Tibial nerve (tissue), 4 donors: Measurements from ENCODE around the gene MAPRE2. TPM values are rescaled to one million over a fixed set of nuclear protein-coding genes. Genes with fewer than 3 reads are reported as not detected.

Source experiments
- DNase-seq, 2 donors: peaks; one replicate each; pipeline ENCODE4 v3.0.0-alpha.2; 2019; ENCODE audit warnings: low spot score in 2 of 2
- H3K27ac ChIP-seq, 4 donors: fragments of 200-600 bp; sonication (generic) in 3 of 4; one replicate each; pipeline ENCODE4 v1.5.1; 2017 to 2019; ENCODE audit warnings: mild to moderate bottlenecking in 1 of 4
- H3K27me3 ChIP-seq, 2 donors: fragments of 200-600 bp; sonication (generic) in 1 of 2; one replicate each; pipeline versions ENCODE4 v1.5.1 to v1.6.0; 2017 to 2019
- H3K36me3 ChIP-seq, 3 donors: fragments of 200-600 bp; sonication (generic); one replicate each; pipeline ENCODE4 v1.5.1; 2018 to 2019
- H3K4me1 ChIP-seq, 4 donors: fragments of 200-600 bp; sonication (generic) in 3 of 4; one replicate each; pipeline ENCODE4 v1.5.1; 2017 to 2019
- H3K4me3 ChIP-seq, 4 donors: fragments of 200-600 bp; sonication (generic) in 3 of 4; one replicate each; pipeline ENCODE4 v1.5.1; 2017 to 2019; ENCODE audit warnings: mild to moderate bottlenecking in 1 of 4, moderate library complexity in 1 of 4
- H3K9me3 ChIP-seq, 4 donors: fragments of 200-600 bp; sonication (generic) in 3 of 4; one replicate each; pipeline ENCODE4 v1.5.1; 2017 to 2019
- EP300 ChIP-seq, 2 donors: sonication (generic); formaldehyde crosslinking; IDR thresholded peaks; one replicate each; pipeline ENCODE4 v1.6.1; 2017; ENCODE audit warnings: antibody characterized with exemption in 2 of 2, mild to moderate bottlenecking in 1 of 2
- POLR2A ChIP-seq, 2 donors: fragments of 450-650 bp; IDR thresholded peaks; one replicate each; pipeline ENCODE4 v1.6.1; 2017; ENCODE audit warnings: antibody characterized with exemption in 2 of 2, mild to moderate bottlenecking in 2 of 2, moderate library complexity in 2 of 2
- WGBS, 2 donors: methylation state at CpG; one replicate each; pipeline ENCODE4 v1.1.5; 2018; 5-methylcytosine and 5-hydroxymethylcytosine counted together
- total RNA-seq, 4 donors: library from RNA; depleted of rRNA; stranded (reverse); fragments of >200 nt; gene quantifications; one replicate each; pipeline ENCODE4 v1.1.0, GENCODE V29; 2016
- TF ChIP-seq, protein P1 (sequence below), 5 experiments: fragments of 200-600 bp in 3 of 5; fragments of 450-650 bp in 2 of 5; sonication (generic) in 3 of 5; IDR thresholded peaks; one replicate each; pipeline ENCODE4 v1.5.1; 2016 to 2019; ENCODE audit warnings: antibody characterized with exemption in 5 of 5, mild to moderate bottlenecking in 3 of 5, moderate library complexity in 2 of 5

Gene MAPRE2
- total RNA-seq, 4 donors from 2014 or later: 18.9 to 33.3 (median 29.4) TPM

DNA sequence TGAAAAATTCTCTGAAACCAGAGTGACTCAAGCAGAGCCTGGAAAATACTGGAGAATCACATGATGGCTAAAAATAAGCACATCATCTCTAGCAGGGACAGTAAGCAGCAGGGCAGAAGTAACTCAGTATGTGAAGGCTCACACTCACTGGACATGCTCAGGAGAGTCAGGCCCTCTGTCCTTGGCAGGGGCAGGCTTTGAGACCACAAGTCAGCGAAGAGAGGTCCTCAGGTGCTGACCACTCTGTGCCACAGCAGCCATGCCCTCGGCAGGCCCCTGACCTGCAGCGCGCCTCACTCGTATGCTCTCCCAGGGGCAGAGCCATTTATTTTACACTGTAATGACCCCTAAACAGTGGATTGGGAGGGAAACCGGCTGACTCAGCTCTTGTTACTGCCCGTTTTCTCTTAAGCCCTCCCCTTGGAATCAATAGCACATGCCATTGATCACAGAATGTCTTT is 76.8 kb downstream of the MAPRE2 start:
- DNase-seq: peak in 1 of 2 donors; percentile 8

DNA sequence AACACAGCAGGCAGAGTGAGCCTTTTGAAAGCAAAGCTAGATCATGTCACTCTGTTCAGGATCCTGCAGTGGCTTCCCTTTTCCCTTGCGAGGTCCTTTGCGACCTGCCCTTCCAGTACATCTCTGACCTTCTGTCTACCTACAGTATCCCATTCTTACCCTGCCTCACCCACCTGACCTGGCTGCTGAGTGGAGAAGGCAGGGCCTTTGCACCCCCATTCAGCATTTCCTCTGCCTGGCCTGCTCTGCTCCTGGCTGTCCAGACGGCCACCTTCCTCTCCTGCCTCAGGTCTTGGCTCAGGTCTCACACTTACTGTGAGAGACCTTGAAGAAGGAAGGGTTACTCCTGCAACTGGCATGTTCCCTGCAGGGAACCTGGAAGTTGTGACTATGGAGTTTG is 77.4 kb downstream of the MAPRE2 start:
- Histone ChIP-seq H3K4me1 (peaks cover 0 to 68% (median 19%) of the 10 kb centered on the region in 4 donors), H3K27me3 (no peaks in the 10 kb centered on the region), H3K4me3 (no peak overlapping the region), H3K9me3 (no peaks in the 10 kb centered on the region), H3K27ac (peak overlapping the region in 2 of 4 donors; percentile 71 to 83), H3K36me3 (no peaks in the 10 kb centered on the region)
- TF ChIP-seq, protein P1, sequence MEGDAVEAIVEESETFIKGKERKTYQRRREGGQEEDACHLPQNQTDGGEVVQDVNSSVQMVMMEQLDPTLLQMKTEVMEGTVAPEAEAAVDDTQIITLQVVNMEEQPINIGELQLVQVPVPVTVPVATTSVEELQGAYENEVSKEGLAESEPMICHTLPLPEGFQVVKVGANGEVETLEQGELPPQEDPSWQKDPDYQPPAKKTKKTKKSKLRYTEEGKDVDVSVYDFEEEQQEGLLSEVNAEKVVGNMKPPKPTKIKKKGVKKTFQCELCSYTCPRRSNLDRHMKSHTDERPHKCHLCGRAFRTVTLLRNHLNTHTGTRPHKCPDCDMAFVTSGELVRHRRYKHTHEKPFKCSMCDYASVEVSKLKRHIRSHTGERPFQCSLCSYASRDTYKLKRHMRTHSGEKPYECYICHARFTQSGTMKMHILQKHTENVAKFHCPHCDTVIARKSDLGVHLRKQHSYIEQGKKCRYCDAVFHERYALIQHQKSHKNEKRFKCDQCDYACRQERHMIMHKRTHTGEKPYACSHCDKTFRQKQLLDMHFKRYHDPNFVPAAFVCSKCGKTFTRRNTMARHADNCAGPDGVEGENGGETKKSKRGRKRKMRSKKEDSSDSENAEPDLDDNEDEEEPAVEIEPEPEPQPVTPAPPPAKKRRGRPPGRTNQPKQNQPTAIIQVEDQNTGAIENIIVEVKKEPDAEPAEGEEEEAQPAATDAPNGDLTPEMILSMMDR (IDR thresholded peaks at IDR 0.05): no peak
- no peak for TF ChIP-seq POLR2A (IDR thresholded peaks at IDR 0.05)
- TF ChIP-seq EP300 (IDR thresholded peaks at IDR 0.05): no peak
- DNase-seq: no peak
- WGBS, 2 donors: 79 to 87% methylated on average over 3 of the region's 3 CpGs

More for the DNA sequence above, 76.8 kb downstream of the MAPRE2 start:
- 45 to 54% methylated on average over 7 of the region's 7 CpGs for WGBS, 2 donors
- Histone ChIP-seq H3K27me3 (no peaks in the 10 kb centered on the region), H3K27ac (peak overlapping the region in 3 of 4 donors; percentile 54 to 83 (median 71)), H3K36me3 (no peaks in the 10 kb centered on the region), H3K4me3 (no peak overlapping the region), H3K9me3 (no peaks in the 10 kb centered on the region), H3K4me1 (peaks cover 0 to 64% (median 19%) of the 10 kb centered on the region in 4 donors)
- TF ChIP-seq, protein P1 (IDR thresholded peaks at IDR 0.05): no peak
- TF ChIP-seq EP300 (IDR thresholded peaks at IDR 0.05): peak in 1 of 2 donors; percentile 56
- peak in 1 of 2 donors; percentile 23 for TF ChIP-seq POLR2A (IDR thresholded peaks at IDR 0.05)

DNA sequence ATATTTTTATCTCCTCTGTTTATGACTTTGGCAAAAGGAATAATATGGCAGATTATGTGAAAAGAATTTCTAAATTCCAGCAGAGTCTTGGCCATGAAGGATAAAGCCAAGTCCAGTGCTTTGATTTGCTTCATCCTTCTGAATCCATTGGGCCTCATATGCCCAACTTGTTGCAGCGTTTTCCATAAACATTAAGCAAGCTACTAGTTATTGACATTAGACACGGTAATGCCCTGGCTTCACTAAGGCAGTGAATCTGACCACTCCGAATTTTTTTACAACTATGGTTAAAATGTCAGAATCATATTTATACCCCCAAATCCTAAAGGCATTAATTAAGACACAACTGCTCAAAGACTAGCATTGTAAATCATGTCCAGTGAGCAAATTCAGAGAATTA is 79.8 kb downstream of the MAPRE2 start:
- TF ChIP-seq EP300 (IDR thresholded peaks at IDR 0.05): no peak
- TF ChIP-seq, protein P1 (IDR thresholded peaks at IDR 0.05): no peak
- no peak for TF ChIP-seq POLR2A (IDR thresholded peaks at IDR 0.05)
- Histone ChIP-seq H3K27ac (no peak overlapping the region), H3K36me3 (no peaks in the 10 kb centered on the region), H3K4me3 (no peak overlapping the region), H3K9me3 (no peaks in the 10 kb centered on the region), H3K4me1 (peaks cover 0 to 68% (median 19%) of the 10 kb centered on the region in 4 donors), H3K27me3 (no peaks in the 10 kb centered on the region)
- no peak for DNase-seq
- WGBS, 2 donors: 55 to 65% methylated on average over 3 of the region's 3 CpGs

DNA sequence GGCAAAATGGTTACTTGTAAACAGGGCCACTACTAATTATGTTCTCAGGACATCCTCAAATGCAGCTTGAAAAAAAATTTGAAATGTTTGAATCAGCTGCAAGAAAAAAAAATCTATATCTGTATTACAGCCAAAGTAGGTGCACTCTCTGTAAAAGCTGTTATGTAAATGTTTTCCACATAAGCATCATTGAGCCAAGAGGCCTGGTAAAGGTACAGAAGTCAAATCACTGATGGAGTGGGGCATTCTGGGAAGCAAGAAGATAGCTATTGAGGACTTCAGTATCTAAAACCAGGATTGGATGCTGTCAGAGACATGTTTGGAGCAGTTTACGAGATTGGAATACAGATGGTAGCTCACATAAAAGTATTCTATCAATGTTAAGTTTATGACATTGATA is 80.3 kb downstream of the MAPRE2 start:
- TF ChIP-seq POLR2A (IDR thresholded peaks at IDR 0.05): no peak
- TF ChIP-seq EP300 (IDR thresholded peaks at IDR 0.05): no peak
- TF ChIP-seq, protein P1 (IDR thresholded peaks at IDR 0.05): no peak
- Histone ChIP-seq H3K36me3 (no peaks in the 10 kb centered on the region), H3K4me1 (peaks cover 0 to 64% (median 19%) of the 10 kb centered on the region in 4 donors), H3K27ac (peak overlapping the region in 1 of 4 donors; percentile 13), H3K4me3 (no peak overlapping the region), H3K27me3 (no peaks in the 10 kb centered on the region), H3K9me3 (no peaks in the 10 kb centered on the region)
- WGBS, 2 donors: 85 to 91% methylated on average over 1 of the region's 1 CpG
- no peak for DNase-seq

DNA sequence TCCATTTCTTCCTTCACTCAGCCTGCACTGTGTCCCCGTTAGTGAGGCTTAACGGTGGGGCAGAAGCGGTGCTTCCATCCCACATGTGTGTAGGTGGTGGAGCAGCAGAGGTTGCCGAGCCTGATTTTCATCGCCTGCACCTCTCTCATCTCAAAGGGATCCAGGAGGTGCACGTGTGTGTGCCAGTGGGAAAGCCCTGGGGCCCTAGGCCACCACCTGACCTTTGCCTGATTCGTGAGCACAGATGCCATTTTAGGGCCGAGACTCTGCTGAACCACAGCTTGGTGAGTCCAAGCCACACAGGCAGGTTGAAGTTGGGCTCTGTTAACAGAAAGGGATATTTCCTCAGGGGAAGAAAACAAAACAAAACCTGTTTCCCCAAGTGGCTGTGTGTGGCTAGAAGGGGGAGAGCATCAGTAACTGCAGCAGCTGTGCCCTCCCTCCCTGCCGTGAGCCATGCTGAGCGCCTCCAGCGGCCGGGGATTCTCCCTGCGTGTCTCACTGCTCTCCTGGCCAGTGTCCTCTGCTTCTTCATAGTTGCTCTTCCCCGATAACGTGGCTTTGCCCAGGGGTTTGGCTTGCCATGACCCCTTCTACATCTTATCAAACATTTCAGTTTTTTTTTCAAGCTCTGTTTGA is 81.5 kb downstream of the MAPRE2 start:
- no peaks in the 10 kb centered on the region for H3K27me3 ChIP-seq
- TF ChIP-seq EP300 (IDR thresholded peaks at IDR 0.05) (no peak), POLR2A (IDR thresholded peaks at IDR 0.05) (no peak)
- TF ChIP-seq, protein P1 (IDR thresholded peaks at IDR 0.05): peak in 2 of 5 experiments; percentile 18 to 20
- H3K4me1 ChIP-seq: peaks cover 0 to 54% (median 12%) of the 10 kb centered on the region in 4 donors
- H3K27ac ChIP-seq: no peak overlapping the region
- peaks cover 0 to 10% (median 0%) of the 10 kb centered on the region in 3 donors for H3K36me3 ChIP-seq
- no peaks in the 10 kb centered on the region for H3K9me3 ChIP-seq
- DNase-seq: no peak
- WGBS, 2 donors: 63 to 68% methylated on average over 15 of the region's 15 CpGs
- no peak overlapping the region for H3K4me3 ChIP-seq
